ENCODE results near the gene BABAM2. TPM values are rescaled to one million over a fixed set of nuclear protein-coding genes. Genes with fewer than 3 reads are reported as not detected.
"Not testable (repeated sequence)": the region's sequence is repeated elsewhere in the genome, so short reads cannot be mapped to it uniquely, and the experiment has no call there.

Gene BABAM2
- polyA plus RNA-seq, 4 donors: 43.6 to 58.2 (median 51.3) TPM

GRCh38 chr2:28098501-28099225 is 208.1 kb downstream of the BABAM2 start:
- DNase-seq (ENCODE audit: low read depth in 4 of 4, low spot score in 2 of 4): no peak

DNA sequence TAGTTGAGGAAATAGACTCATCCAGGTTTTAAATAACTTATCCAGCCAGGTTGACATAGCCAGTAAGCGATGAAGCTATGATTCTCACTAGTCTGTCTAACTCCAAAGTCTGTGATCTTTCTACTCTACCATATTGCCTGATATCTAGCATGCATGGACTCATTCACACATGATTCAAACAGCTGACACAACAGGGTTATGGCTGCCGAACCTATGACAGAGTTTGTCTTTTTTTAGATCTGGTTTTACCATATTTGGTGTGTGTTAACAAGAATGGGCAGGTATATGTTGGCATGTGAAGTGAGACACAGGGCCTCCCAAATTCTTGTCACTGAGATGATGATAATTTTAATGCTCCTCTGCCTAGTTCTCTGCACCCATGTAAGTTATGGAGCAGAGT is 210.6 kb downstream of the BABAM2 start:
- DNase-seq (ENCODE audit: low read depth in 4 of 4, low spot score in 2 of 4): no peak

DNA sequence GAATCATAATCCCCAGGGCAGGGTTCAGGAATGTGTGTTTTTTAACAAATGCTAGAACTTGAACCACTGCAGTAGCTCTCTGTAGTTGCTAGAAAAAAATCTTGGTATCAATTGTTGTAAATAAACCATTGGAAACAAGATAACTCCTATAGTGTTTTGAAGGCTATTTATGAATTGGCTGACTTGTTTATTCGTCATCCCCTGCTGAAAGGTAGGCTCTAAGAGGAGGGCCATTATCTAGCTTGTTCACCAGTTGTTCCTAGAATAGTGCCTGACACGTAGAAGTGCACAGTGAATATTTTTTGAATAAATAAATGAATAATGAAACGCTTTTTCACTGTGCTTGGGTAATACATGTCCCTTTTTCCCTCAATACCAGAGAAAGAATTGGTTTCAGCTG is 211.4 kb downstream of the BABAM2 start:
- DNase-seq (ENCODE audit: low read depth in 4 of 4, low spot score in 2 of 4): no peak

GRCh38 chr2:28102455-28102874 is 211.9 kb downstream of the BABAM2 start:
- DNase-seq (ENCODE audit: low read depth in 4 of 4, low spot score in 2 of 4): peak in 1 of 4 donors; percentile 10

GRCh38 chr2:28103611-28104010 is 213.1 kb downstream of the BABAM2 start:
- DNase-seq (ENCODE audit: low read depth in 4 of 4, low spot score in 2 of 4): no peak

DNA sequence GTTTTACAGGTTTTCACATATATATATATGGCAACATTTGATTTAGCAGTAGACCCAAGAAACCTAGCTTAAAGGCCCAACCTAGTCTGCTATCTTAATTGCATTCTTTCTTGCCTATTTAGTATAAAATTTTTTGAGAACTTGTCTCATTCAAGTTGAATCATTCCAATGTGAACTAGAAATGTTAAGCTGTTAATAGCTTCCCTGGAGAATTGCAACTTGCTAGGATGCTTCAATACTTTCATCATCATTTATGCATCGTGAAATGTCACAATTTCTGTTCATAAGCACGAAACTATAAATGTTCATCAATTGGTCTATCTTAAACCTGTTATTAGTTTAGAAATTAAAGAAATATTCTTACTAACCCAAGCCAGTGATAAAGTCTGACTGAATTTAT is 217.6 kb downstream of the BABAM2 start:
- no peak for DNase-seq (ENCODE audit: low read depth in 4 of 4, low spot score in 2 of 4)

GRCh38 chr2:28113771-28114170 is 223.2 kb downstream of the BABAM2 start:
- not testable (repeated sequence) for DNase-seq (ENCODE audit: low read depth in 4 of 4, low spot score in 2 of 4)

DNA sequence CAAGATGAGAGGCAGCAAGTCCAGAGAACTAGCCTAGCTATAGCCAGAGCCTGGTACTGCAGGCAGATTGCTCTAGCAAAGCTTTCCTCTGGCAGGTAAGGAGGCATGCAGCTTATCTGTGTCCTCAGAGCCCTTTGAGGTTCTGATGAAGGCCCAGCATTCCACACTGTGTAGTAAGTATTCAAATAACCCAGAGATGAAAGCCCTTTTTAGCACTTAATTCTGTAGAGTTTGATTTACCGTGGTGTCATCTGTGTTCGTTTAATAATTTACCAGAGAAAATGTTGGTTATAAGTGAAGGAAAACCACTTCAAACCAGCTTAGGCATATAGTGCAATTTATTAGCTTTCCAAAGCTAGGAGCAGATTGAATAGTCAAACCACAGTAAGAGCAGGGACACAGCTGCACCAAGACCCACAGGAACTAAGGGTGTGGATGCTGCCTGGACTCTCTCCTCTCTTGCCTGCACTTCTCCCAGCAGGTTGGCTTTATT is 226.6 kb downstream of the BABAM2 start:
- peak in 1 of 4 donors; percentile 21 for DNase-seq (ENCODE audit: low read depth in 4 of 4, low spot score in 2 of 4)

DNA sequence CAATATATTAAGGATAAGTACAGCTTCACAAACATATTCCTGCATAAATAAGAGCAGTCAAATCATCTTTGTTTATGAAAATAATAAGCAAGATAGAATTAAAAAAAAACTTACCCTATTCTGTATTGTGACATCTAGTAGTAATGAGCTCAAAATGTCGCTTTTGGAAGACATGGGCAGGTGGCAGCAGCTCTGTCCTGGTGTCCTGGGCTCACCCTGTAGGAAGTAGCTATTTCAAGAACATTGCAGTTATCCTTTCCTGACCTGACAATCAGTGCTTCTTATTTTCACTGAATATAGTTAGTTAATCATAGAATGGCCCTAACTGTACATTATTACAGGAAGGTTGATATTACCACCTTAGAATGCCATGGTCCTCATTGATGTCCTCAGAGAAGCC is 229.1 kb downstream of the BABAM2 start:
- DNase-seq (ENCODE audit: low read depth in 4 of 4, low spot score in 2 of 4): no peak

DNA sequence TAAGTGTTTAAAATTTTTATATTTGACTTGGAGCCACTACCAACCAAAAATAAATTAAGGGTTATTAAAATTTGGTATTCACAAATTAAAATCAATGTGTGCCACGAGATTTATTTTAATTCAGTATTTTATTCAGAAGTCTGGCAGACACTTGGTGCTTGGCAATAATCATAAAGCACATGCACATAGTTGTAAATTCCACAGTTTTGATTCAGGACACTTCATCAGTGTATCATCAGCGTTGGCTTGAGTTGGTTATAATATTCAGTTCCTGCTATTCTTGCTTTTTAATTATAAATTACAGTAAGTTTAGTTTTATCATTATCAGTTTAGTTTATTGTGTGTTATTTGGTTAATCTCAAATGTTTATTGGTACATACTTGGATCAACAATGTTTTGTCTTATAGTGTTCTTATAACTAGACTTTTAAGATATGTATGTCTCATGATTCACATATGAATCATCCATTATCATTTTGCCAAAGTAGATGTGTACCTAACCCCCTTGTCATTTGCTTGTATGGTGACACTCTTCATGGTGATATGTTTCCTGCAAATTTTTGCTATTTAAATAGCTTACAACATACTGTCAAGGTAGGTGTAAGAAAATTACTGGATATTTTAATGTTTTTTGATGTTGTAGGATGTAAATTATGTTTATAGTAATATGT is 237.9 kb downstream of the BABAM2 start:
- no peak for DNase-seq (ENCODE audit: low read depth in 4 of 4, low spot score in 2 of 4)

- DNase-seq (ENCODE audit: low read depth in 4 of 4, low spot score in 2 of 4): no peak
Measured at GRCh38 chr2:28129955-28130695, 239.6 kb downstream of the BABAM2 start.

GRCh38 chr2:28133778-28134177 is 243.2 kb downstream of the BABAM2 start:
- DNase-seq (ENCODE audit: low read depth in 4 of 4, low spot score in 2 of 4): no peak

GRCh38 chr2:28134262-28134812 is 243.8 kb downstream of the BABAM2 start:
- peak in 1 of 4 donors; percentile 20 for DNase-seq (ENCODE audit: low read depth in 4 of 4, low spot score in 2 of 4)

DNA sequence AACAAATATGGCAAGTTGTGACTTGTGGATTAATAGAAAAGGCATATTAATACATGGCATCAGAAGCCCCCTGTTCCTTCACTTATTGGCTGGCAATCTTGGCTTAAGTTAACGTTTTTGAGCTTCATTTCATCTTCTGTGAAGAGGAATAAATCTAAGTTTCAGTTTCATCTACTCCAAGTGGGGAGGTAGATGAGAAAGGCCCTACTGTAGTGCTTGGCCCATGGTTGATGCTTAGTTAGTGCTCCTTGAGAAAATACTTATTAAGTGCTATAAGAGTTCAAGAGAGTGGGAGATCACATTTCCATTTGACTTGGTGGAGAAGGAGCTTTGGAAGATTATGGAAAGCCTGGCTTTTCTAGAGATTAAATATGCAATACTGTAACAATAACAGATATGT is 244.3 kb downstream of the BABAM2 start:
- no peak for DNase-seq (ENCODE audit: low read depth in 4 of 4, low spot score in 2 of 4)

DNA sequence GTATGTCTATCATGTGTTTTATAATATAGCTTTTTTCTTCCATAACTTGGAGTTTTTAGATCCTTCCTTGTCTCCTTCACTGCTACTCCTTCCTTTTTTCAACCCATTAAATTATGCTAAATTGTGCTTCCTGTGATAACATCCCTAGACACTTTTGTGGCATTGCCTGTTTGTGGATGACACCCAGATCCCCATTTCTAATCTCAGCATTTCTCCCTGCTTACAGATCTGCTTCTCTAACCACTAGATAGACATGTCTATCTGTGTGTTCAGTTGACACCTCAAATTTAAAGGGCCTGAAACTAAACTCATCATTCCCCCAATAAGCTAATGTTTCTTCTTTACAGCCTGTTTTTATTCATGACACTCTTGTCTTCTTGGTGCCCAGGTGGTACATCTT is 244.8 kb downstream of the BABAM2 start:
- no peak for DNase-seq (ENCODE audit: low read depth in 4 of 4, low spot score in 2 of 4)

DNA sequence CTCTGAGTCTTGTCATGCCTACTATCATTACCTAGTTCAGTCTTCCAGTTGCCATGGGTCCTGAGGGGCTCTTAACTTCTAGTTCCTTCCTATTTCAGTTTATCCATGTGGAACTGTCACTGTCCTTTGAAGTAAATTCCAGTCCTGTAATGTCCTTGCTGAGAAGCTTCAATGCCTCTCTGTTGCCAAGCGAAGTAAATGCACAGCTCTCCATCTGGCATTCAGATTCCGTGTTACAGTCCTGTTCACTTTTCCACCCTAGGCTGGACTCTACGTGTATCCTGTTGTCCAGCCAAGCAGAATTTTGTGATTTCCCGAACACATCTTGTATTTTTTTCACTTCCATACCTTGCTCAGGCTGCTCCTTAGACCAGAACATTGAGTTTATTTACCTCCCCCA is 245.3 kb downstream of the BABAM2 start:
- no peak for DNase-seq (ENCODE audit: low read depth in 4 of 4, low spot score in 2 of 4)

DNA sequence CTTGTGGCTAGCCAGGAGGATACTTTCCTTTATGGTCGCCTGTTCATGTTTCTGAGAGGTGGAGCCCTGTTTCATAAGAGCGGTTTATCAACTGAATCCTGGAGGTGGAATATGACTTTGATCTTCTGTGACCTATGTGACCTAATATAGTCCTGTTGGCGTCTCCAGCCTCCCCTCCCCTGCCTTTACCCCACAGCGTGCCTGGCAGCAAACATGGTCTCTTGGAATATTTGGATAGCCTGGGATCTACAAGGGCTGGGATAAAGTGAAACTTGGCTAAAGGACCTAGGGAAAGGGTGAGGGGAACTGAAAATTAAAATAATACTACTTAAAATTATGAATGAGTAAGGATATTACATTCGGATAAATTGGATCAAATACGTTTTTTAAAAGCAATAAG is 246.0 kb downstream of the BABAM2 start:
- no peak for DNase-seq (ENCODE audit: low read depth in 4 of 4, low spot score in 2 of 4)

GRCh38 chr2:28137221-28137620 is 246.7 kb downstream of the BABAM2 start:
- no peak for DNase-seq (ENCODE audit: low read depth in 4 of 4, low spot score in 2 of 4)

GRCh38 chr2:28142386-28142785 is 251.9 kb downstream of the BABAM2 start:
- DNase-seq (ENCODE audit: low read depth in 4 of 4, low spot score in 2 of 4): no peak

- DNase-seq (ENCODE audit: low read depth in 4 of 4, low spot score in 2 of 4): no peak
Measured at GRCh38 chr2:28148000-28148399, 257.5 kb downstream of the BABAM2 start.

GRCh38 chr2:28148566-28148965 is 258.0 kb downstream of the BABAM2 start:
- DNase-seq (ENCODE audit: low read depth in 4 of 4, low spot score in 2 of 4): no peak

All from left renal cortex interstitium (tissue), 4 donors.